Tibial nerve (tissue), 4 donors: ENCODE data around the gene CSF1. TPM values are rescaled to one million over a fixed set of nuclear protein-coding genes. Genes with fewer than 3 reads are reported as not detected.

Source experiments
- DNase-seq, 2 donors: peaks; one replicate each; pipeline ENCODE4 v3.0.0-alpha.2; 2019; ENCODE audit warnings: low spot score in 2 of 2
- H3K27ac ChIP-seq, 4 donors: fragments of 200-600 bp; sonication (generic) in 3 of 4; one replicate each; pipeline ENCODE4 v1.5.1; 2017 to 2019; ENCODE audit warnings: mild to moderate bottlenecking in 1 of 4
- H3K27me3 ChIP-seq, 2 donors: fragments of 200-600 bp; sonication (generic) in 1 of 2; one replicate each; pipeline versions ENCODE4 v1.5.1 to v1.6.0; 2017 to 2019
- H3K36me3 ChIP-seq, 3 donors: fragments of 200-600 bp; sonication (generic); one replicate each; pipeline ENCODE4 v1.5.1; 2018 to 2019
- H3K4me1 ChIP-seq, 4 donors: fragments of 200-600 bp; sonication (generic) in 3 of 4; one replicate each; pipeline ENCODE4 v1.5.1; 2017 to 2019
- H3K4me3 ChIP-seq, 4 donors: fragments of 200-600 bp; sonication (generic) in 3 of 4; one replicate each; pipeline ENCODE4 v1.5.1; 2017 to 2019; ENCODE audit warnings: mild to moderate bottlenecking in 1 of 4, moderate library complexity in 1 of 4
- H3K9me3 ChIP-seq, 4 donors: fragments of 200-600 bp; sonication (generic) in 3 of 4; one replicate each; pipeline ENCODE4 v1.5.1; 2017 to 2019
- EP300 ChIP-seq, 2 donors: sonication (generic); formaldehyde crosslinking; IDR thresholded peaks; one replicate each; pipeline ENCODE4 v1.6.1; 2017; ENCODE audit warnings: antibody characterized with exemption in 2 of 2, mild to moderate bottlenecking in 1 of 2
- POLR2A ChIP-seq, 2 donors: fragments of 450-650 bp; IDR thresholded peaks; one replicate each; pipeline ENCODE4 v1.6.1; 2017; ENCODE audit warnings: antibody characterized with exemption in 2 of 2, mild to moderate bottlenecking in 2 of 2, moderate library complexity in 2 of 2
- WGBS, 2 donors: methylation state at CpG; one replicate each; pipeline ENCODE4 v1.1.5; 2018; 5-methylcytosine and 5-hydroxymethylcytosine counted together
- total RNA-seq, 4 donors: library from RNA; depleted of rRNA; stranded (reverse); fragments of >200 nt; gene quantifications; one replicate each; pipeline ENCODE4 v1.1.0, GENCODE V29; 2016
- TF ChIP-seq, protein P1 (sequence below), 5 experiments: fragments of 200-600 bp in 3 of 5; fragments of 450-650 bp in 2 of 5; sonication (generic) in 3 of 5; IDR thresholded peaks; one replicate each; pipeline ENCODE4 v1.5.1; 2016 to 2019; ENCODE audit warnings: antibody characterized with exemption in 5 of 5, mild to moderate bottlenecking in 3 of 5, moderate library complexity in 2 of 5

The CSF1 gene
- total RNA-seq, 4 donors from 2014 or later: 66.8 to 124 (median 90.8) TPM

DNA sequence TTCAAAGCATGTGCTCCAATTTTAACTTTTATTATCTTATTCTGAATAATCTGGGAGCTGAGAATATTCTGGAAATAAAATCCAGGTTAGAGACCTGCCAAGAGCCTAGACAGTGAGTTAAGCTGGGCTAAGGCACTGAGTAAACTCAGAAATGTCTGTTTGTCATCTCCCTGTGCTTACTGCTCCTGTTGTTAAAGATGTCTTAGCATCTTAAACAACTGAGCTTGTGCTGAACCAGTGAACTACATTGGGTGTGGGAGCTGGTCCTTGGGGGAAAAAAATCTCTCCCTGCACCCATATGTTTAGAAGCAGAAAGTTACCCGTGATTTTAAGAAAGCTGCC, 49.0 kb downstream of the CSF1 start:
- Histone ChIP-seq H3K4me3 (no peak overlapping the region), H3K36me3 (no peaks in the 10 kb centered on the region), H3K4me1 (peaks cover 0 to 20% (median 0%) of the 10 kb centered on the region in 4 donors), H3K9me3 (no peaks in the 10 kb centered on the region), H3K27me3 (no peaks in the 10 kb centered on the region), H3K27ac (peak overlapping the region in 2 of 4 donors; percentile 25 to 47)
- 25 to 35% methylated on average over 1 of the region's 1 CpG for WGBS, 2 donors
- no peak for DNase-seq
- TF ChIP-seq, protein P1, sequence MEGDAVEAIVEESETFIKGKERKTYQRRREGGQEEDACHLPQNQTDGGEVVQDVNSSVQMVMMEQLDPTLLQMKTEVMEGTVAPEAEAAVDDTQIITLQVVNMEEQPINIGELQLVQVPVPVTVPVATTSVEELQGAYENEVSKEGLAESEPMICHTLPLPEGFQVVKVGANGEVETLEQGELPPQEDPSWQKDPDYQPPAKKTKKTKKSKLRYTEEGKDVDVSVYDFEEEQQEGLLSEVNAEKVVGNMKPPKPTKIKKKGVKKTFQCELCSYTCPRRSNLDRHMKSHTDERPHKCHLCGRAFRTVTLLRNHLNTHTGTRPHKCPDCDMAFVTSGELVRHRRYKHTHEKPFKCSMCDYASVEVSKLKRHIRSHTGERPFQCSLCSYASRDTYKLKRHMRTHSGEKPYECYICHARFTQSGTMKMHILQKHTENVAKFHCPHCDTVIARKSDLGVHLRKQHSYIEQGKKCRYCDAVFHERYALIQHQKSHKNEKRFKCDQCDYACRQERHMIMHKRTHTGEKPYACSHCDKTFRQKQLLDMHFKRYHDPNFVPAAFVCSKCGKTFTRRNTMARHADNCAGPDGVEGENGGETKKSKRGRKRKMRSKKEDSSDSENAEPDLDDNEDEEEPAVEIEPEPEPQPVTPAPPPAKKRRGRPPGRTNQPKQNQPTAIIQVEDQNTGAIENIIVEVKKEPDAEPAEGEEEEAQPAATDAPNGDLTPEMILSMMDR (IDR thresholded peaks at IDR 0.05): no peak
- no peak for TF ChIP-seq EP300 (IDR thresholded peaks at IDR 0.05)
- no peak for TF ChIP-seq POLR2A (IDR thresholded peaks at IDR 0.05)

DNA sequence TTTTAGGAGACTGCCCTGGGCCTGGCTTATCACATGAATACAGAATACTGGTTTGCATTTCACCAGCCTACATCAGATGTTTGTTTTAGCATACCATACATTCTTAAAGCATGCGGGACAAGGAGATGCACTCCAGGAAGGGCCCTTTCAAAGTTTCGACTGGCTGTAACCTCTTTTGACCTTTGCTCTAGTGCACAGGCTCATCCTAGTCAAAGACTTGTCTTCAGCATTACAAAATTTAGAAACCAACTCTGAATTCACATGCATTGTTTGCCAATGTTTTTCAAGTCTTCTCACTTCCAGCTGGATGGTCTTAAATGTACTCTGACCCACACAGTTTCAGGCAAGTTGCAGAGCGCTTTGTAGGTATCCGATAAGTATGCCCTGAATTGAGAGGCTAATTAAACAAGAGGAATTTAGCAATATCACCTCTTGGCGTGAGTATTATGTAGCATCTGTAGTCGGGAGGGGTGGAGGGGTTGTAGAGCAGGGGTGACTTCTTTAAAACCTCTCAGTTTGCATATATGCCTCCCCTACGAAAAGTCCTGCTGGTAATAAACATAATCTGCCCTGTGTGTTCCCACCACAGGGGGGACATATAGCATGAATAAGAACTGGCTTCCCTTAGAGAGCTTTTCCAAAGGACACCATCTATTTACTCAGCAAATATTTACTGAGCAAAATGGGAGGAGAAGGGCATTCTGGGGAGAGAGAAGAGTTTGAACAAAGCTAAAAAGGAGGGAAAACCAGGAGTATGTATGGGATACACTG, 49.5 kb downstream of the CSF1 start:
- 45 to 58% methylated on average over 7 of the region's 7 CpGs for WGBS, 2 donors
- no peak for TF ChIP-seq EP300 (IDR thresholded peaks at IDR 0.05)
- no peak for TF ChIP-seq POLR2A (IDR thresholded peaks at IDR 0.05)
- TF ChIP-seq, protein P1 (IDR thresholded peaks at IDR 0.05): no peak
- Histone ChIP-seq H3K9me3 (no peaks in the 10 kb centered on the region), H3K27me3 (no peaks in the 10 kb centered on the region), H3K36me3 (no peaks in the 10 kb centered on the region), H3K4me3 (no peak overlapping the region), H3K27ac (peak overlapping the region in 1 of 4 donors; percentile 25), H3K4me1 (peaks cover 0 to 20% (median 0%) of the 10 kb centered on the region in 4 donors)
- DNase-seq: no peak

DNA sequence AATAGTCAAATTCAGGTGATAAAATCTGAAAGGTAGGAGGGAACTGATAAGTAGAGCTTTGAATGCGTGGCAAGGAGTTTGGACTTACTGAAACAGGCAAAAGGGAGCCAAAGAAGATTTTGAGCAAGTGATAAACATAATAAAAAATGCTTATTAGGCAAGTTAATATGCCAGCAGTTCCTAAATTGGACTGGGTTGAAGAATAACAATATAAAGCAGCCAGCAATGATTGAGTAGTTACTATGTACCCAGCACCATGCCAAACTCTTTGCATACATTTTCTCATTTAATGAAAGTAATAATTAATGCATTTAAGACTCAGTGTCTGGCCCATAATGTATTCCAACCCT, 50.1 kb downstream of the CSF1 start:
- Histone ChIP-seq H3K27ac (no peak overlapping the region), H3K4me1 (peaks cover 0 to 20% (median 0%) of the 10 kb centered on the region in 4 donors), H3K27me3 (no peaks in the 10 kb centered on the region), H3K9me3 (no peaks in the 10 kb centered on the region), H3K36me3 (no peaks in the 10 kb centered on the region), H3K4me3 (no peak overlapping the region)
- DNase-seq: no peak
- TF ChIP-seq POLR2A (IDR thresholded peaks at IDR 0.05) (no peak), EP300 (IDR thresholded peaks at IDR 0.05) (no peak)
- TF ChIP-seq, protein P1 (IDR thresholded peaks at IDR 0.05): no peak
- 46 to 59% methylated on average over 1 of the region's 1 CpG for WGBS, 2 donors

DNA sequence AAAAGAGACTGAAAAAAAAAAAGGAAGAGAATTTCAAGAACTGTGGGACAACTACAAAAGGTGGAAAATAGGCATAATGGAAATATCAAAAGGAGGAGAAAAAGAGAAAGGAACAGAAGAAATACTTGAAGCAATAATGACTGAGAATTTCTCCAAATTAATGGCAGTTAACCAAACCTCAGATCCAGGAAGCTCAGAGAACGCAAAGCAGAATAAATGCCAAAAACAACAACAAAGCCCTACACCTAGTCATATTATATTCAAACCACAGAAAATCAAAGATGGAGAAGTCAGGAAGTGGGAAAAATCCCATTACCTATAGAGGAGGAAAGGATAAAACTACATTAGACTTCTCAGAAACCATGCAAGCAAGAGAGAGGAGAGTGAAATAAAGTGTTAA, 53.2 kb downstream of the CSF1 start:
- no peak for TF ChIP-seq POLR2A (IDR thresholded peaks at IDR 0.05)
- no peak for TF ChIP-seq EP300 (IDR thresholded peaks at IDR 0.05)
- TF ChIP-seq, protein P1 (IDR thresholded peaks at IDR 0.05): no peak
- Histone ChIP-seq H3K9me3 (no peaks in the 10 kb centered on the region), H3K4me1 (peaks cover 0 to 20% (median 0%) of the 10 kb centered on the region in 4 donors), H3K4me3 (no peak overlapping the region), H3K27ac (no peak overlapping the region), H3K36me3 (no peaks in the 10 kb centered on the region), H3K27me3 (no peaks in the 10 kb centered on the region)
- DNase-seq: no peak
- WGBS, 2 donors: 63 to 81% methylated on average over 1 of the region's 1 CpG

DNA sequence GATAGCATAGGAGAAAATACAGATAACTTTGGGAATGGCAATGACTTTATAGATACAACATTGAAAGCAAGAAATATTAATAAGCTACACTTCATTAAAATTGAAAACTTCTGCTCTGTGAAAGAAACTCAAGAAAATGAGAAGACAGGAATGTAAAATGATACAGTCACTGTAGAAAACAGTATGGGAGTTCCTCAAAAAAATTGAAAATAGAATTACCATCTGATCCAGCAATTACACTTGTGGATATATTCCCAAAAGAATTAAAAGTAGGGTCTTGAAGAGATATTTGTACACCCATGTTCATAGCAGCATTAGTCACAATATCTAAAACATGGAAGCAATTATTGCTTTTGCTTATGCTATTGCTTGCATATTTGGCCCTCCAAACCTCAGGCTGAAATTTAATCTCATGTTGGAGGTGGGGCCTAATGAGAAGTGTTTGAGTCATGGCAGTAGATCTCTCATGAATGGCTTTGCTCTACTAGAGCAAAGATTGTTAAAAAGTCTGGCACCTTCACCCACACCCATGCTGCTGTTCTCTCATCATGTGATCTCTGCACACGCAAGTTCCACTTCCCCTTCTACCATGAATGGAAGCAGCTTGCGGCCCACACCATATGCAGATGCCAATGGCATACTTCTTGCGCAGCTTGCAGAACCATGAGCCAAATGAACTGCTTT, 58.6 kb downstream of the CSF1 start:
- H3K9me3 ChIP-seq: no peaks in the 10 kb centered on the region
- no peaks in the 10 kb centered on the region for H3K4me1 ChIP-seq
- H3K27me3 ChIP-seq: no peaks in the 10 kb centered on the region
- TF ChIP-seq POLR2A (IDR thresholded peaks at IDR 0.05) (no peak), EP300 (IDR thresholded peaks at IDR 0.05) (no peak)
- TF ChIP-seq, protein P1 (IDR thresholded peaks at IDR 0.05): no peak
- DNase-seq: no peak
- H3K27ac ChIP-seq: no peak overlapping the region
- no peak overlapping the region for H3K4me3 ChIP-seq
- no peaks in the 10 kb centered on the region for H3K36me3 ChIP-seq
- 89 to 92% methylated on average over 3 of the region's 3 CpGs for WGBS, 2 donors
